Body of pancreas (tissue), 4 donors: ENCODE measurements around the gene HNRNPUL2.

Source experiments
- POLR2A ChIP-seq, 3 donors: fragments of 450-650 bp; IDR thresholded peaks; one replicate each; pipeline ENCODE4 v1.6.1; 2016; ENCODE audit warnings: antibody characterized with exemption in 3 of 3, mild to moderate bottlenecking in 2 of 3
- TF ChIP-seq, protein P1 (sequence below), 7 experiments: fragments of 450-650 bp in 4 of 7; fragments of 200-600 bp in 3 of 7; sonication (generic) in 3 of 7; IDR thresholded peaks; one replicate each; pipeline ENCODE4 v1.5.1; 2016 to 2019; ENCODE audit warnings: antibody characterized with exemption in 7 of 7

- no peak for TF ChIP-seq POLR2A (IDR thresholded peaks at IDR 0.05)
- TF ChIP-seq, protein P1, sequence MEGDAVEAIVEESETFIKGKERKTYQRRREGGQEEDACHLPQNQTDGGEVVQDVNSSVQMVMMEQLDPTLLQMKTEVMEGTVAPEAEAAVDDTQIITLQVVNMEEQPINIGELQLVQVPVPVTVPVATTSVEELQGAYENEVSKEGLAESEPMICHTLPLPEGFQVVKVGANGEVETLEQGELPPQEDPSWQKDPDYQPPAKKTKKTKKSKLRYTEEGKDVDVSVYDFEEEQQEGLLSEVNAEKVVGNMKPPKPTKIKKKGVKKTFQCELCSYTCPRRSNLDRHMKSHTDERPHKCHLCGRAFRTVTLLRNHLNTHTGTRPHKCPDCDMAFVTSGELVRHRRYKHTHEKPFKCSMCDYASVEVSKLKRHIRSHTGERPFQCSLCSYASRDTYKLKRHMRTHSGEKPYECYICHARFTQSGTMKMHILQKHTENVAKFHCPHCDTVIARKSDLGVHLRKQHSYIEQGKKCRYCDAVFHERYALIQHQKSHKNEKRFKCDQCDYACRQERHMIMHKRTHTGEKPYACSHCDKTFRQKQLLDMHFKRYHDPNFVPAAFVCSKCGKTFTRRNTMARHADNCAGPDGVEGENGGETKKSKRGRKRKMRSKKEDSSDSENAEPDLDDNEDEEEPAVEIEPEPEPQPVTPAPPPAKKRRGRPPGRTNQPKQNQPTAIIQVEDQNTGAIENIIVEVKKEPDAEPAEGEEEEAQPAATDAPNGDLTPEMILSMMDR (IDR thresholded peaks at IDR 0.05) = no peak
Measured at GRCh38 chr11:62737196-62737595, 9.9 kb upstream of the HNRNPUL2 start.
